MCF 10A (cell line): Measurements from ENCODE around the gene CITED2. TPM values are rescaled to one million over a fixed set of nuclear protein-coding genes. Genes with fewer than 3 reads are reported as not detected.

Experiments used
- BruUV-seq: library from RNA; stranded (reverse); fragments of 400-500 nt; replicated peaks from 2 replicates; lab custom pipeline; 2021; lab: Mats Ljungman, UMichigan
- CTCF ChIA-PET: fragments of 300-600 bp; sonication (Branson Sonifier 250); formaldehyde crosslinking; extraction: SDS; loops from one replicate; lab custom pipeline; 2021; ENCODE audit warnings: antibody characterized with exemption, inconsistent platforms; lab: Yijun Ruan, JAX
- POLR2A ChIA-PET: fragments of 300-600, 350-650 bp; sonication (Branson Sonifier 250); formaldehyde crosslinking; extraction: SDS; loops from one replicate; lab custom pipeline; 2020; ENCODE audit warnings: antibody characterized with exemption, inconsistent platforms; lab: Yijun Ruan, JAX
- DNase-seq: peaks from one replicate; pipeline ENCODE4 v3.0.0-alpha.2; 2018; ENCODE audit not compliant: unreplicated experiment
- H3K27ac Mint-ChIP-seq: one replicate; pipeline ENCODE4 v1.8.0; 2022; ENCODE audit warnings: mild to moderate bottlenecking, low read depth, mixed read lengths; ENCODE audit not compliant: unreplicated experiment
- H3K27me3 Mint-ChIP-seq: one replicate; pipeline ENCODE4 v1.8.0; 2022; ENCODE audit warnings: mixed read lengths; ENCODE audit not compliant: insufficient read depth, unreplicated experiment
- H3K36me3 Mint-ChIP-seq: one replicate; pipeline ENCODE4 v1.8.0; 2022; ENCODE audit warnings: mild to moderate bottlenecking, moderate library complexity, mixed read lengths; ENCODE audit not compliant: insufficient read depth, unreplicated experiment
- H3K4me1 Mint-ChIP-seq: one replicate; pipeline ENCODE4 v1.8.0; 2022; ENCODE audit warnings: mixed read lengths; ENCODE audit not compliant: insufficient read depth, unreplicated experiment
- H3K4me3 Mint-ChIP-seq: one replicate; pipeline ENCODE4 v1.8.0; 2022; ENCODE audit warnings: mild to moderate bottlenecking, moderate library complexity, mixed read lengths; ENCODE audit not compliant: unreplicated experiment
- H3K9me3 Mint-ChIP-seq: one replicate; pipeline ENCODE4 v1.8.0; 2022; ENCODE audit warnings: mixed read lengths; ENCODE audit not compliant: unreplicated experiment
- CTCF ChIP-seq: fragments of 200-600 bp; IDR thresholded peaks from one replicate; pipeline ENCODE4 v1.8.0; 2022; ENCODE audit warnings: antibody characterized with exemption, mild to moderate bottlenecking; ENCODE audit not compliant: unreplicated experiment
- intact Hi-C: fragments of 100-400 bp; cut with micrococcal nuclease; formaldehyde crosslinking; loops from 2 replicates; pipeline ENCODE4 v1.14.1; 2022
- total RNA-seq: library from RNA; stranded (reverse); gene quantifications from 2 replicates; pipeline ENCODE4 v1.2.3, GENCODE V29; 2022

CITED2 gene
- total RNA-seq, 1 experiment from 2014 or later, result 50.4 TPM

GRCh38 chr6:139356924-139357323, 17.5 kb downstream of the CITED2 start:
- Mint-ChIP-seq H3K4me3 (no peak overlapping the region), H3K9me3 (no peaks in the 10 kb centered on the region), H3K27ac (no peak overlapping the region), H3K36me3 (no peaks in the 10 kb centered on the region), H3K27me3 (no peaks in the 10 kb centered on the region), H3K4me1 (no peaks in the 10 kb centered on the region)
- POLR2A ChIA-PET, result interaction anchor here (0.6 kb wide), 1 partner anchor 219 kb away, joined by 3 read pairs; no protein-coding TSS in a partner anchor
- no peak for DNase-seq
- TF ChIP-seq CTCF, result no peak
- intact Hi-C loops, result no loop called here
- CTCF ChIA-PET, result interaction anchor here (0.6 to 2.5 kb wide), 4 partner anchors 9 to 769 kb away, joined by 3 to 12 read pairs (median 5); no protein-coding TSS in a partner anchor
- BruUV-seq, result no TSS peak

- H3K36me3 Mint-ChIP-seq, result no peaks in the 10 kb centered on the region
- POLR2A ChIA-PET, result no interaction called here
- no peaks in the 10 kb centered on the region for H3K27me3 Mint-ChIP-seq
- CTCF ChIA-PET, result interaction anchor here (0.6 to 2.5 kb wide), 4 partner anchors 105 to 768 kb away, joined by 3 to 12 read pairs (median 3); no protein-coding TSS in a partner anchor
- no peak for DNase-seq
- no TSS peak for BruUV-seq
- no peaks in the 10 kb centered on the region for H3K9me3 Mint-ChIP-seq
- no peak for TF ChIP-seq CTCF
- no peaks in the 10 kb centered on the region for H3K4me1 Mint-ChIP-seq
- intact Hi-C loops, result no loop called here
- no peak overlapping the region for H3K27ac Mint-ChIP-seq
- no peak overlapping the region for H3K4me3 Mint-ChIP-seq
Measured at GRCh38 chr6:139355777-139356445, 18.5 kb downstream of the CITED2 start.

GRCh38 chr6:139355172-139355571, 19.3 kb downstream of the CITED2 start:
- no TSS peak for BruUV-seq
- no peaks in the 10 kb centered on the region for H3K27me3 Mint-ChIP-seq
- intact Hi-C loops, result no loop called here
- no peak for TF ChIP-seq CTCF
- no peak overlapping the region for H3K4me3 Mint-ChIP-seq
- no peaks in the 10 kb centered on the region for H3K9me3 Mint-ChIP-seq
- ChIA-PET POLR2A (interaction anchor here (0.7 kb wide), 1 partner anchor 133 kb away, joined by 3 read pairs; no protein-coding TSS in a partner anchor), CTCF (interaction anchor here (0.6 kb wide), 3 partner anchors 335 to 846 kb away, joined by 3 to 6 read pairs (median 3); no protein-coding TSS in a partner anchor)
- no peak overlapping the region for H3K27ac Mint-ChIP-seq
- H3K4me1 Mint-ChIP-seq, result no peaks in the 10 kb centered on the region
- no peaks in the 10 kb centered on the region for H3K36me3 Mint-ChIP-seq
- DNase-seq, result no peak

DNA sequence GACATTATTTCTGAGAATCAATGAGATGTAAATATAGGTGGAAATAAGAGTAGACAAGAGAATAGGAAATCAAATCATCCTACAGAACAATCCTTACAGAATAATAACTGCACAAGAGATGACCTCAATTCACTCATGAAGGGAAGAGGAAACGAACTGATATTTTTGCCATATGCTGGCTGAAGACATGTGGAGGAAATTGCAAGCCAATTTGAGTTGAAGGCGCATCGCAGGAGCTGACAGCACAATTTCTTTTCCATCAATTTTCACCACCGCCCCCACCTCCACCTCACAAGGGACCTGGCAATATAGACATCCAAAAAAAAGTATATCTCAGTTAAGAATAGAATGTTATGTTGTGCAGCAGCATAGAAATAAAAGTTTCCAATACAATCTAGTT, 20.3 kb downstream of the CITED2 start:
- Mint-ChIP-seq H3K9me3 (no peaks in the 10 kb centered on the region), H3K4me1 (no peaks in the 10 kb centered on the region), H3K27me3 (no peaks in the 10 kb centered on the region), H3K27ac (no peak overlapping the region), H3K36me3 (no peaks in the 10 kb centered on the region), H3K4me3 (no peak overlapping the region)
- intact Hi-C loops, result no loop called here
- TF ChIP-seq CTCF, result no peak
- CTCF ChIA-PET, result interaction anchor here (1.3 kb wide), 1 partner anchor 10 kb away, joined by 4 read pairs; no protein-coding TSS in a partner anchor
- no peak for DNase-seq
- no TSS peak for BruUV-seq
- POLR2A ChIA-PET, result no interaction called here
